GM23338 (cell line): Measurements from ENCODE around the gene COL1A2. TPM values are rescaled to one million over a fixed set of nuclear protein-coding genes. Genes with fewer than 3 reads are reported as not detected.

Source experiments
- ATAC-seq: fragments of 200-7000 bp; cut with Tn5 transposase; 3 replicates; pipeline ENCODE4 v1.9.1; 2020
- DNase-seq: peaks from one replicate; pipeline ENCODE4 v3.0.0-alpha.2; 2015; ENCODE audit warnings: low spot score
- H2AFZ ChIP-seq: fragments of 200-600 bp; sonication (generic); 2 replicates; pipeline ENCODE4 v1.8.0; 2016; ENCODE audit warnings: antibody characterized with exemption, mild to moderate bottlenecking, moderate library complexity
- H3F3A ChIP-seq: fragments of 200-600 bp; sonication (generic); replicated peaks from 2 replicates; pipeline ENCODE4 v1.8.0; 2017; ENCODE audit warnings: antibody characterized with exemption, mixed run types, low read depth
- H3K27ac ChIP-seq: fragments of 200-600 bp; sonication (generic); 2 replicates; pipeline ENCODE4 v1.6.1; 2016; ENCODE audit warnings: low read depth
- H3K27me3 ChIP-seq: fragments of 200-600 bp; sonication (generic); 2 replicates; pipeline ENCODE4 v1.8.0; 2016; ENCODE audit warnings: mild to moderate bottlenecking, mixed run types, moderate library complexity; ENCODE audit not compliant: insufficient read depth
- H3K36me3 ChIP-seq: fragments of 200-600 bp; sonication (generic); 2 replicates; pipeline ENCODE4 v1.8.0; 2016; ENCODE audit warnings: mild to moderate bottlenecking; ENCODE audit not compliant: insufficient read depth
- H3K4me1 ChIP-seq: fragments of 200-600 bp; sonication (generic); 2 replicates; pipeline ENCODE4 v1.8.0; 2016; ENCODE audit warnings: mild to moderate bottlenecking, moderate library complexity; ENCODE audit not compliant: insufficient read depth
- H3K4me2 ChIP-seq: fragments of 200-600 bp; sonication (generic); 2 replicates; pipeline ENCODE4 v1.7.1; 2017; ENCODE audit warnings: mixed run types
- H3K4me3 ChIP-seq: fragments of 200-600 bp; sonication (generic); 2 replicates; pipeline ENCODE4 v1.6.1; 2016; ENCODE audit warnings: mixed run types
- H3K79me2 ChIP-seq: fragments of 200-600 bp; sonication (generic); replicated peaks from 2 replicates; pipeline ENCODE4 v1.8.0; 2017; ENCODE audit warnings: mild to moderate bottlenecking; ENCODE audit not compliant: insufficient read depth
- H3K9me2 ChIP-seq: fragments of 200-600 bp; sonication (generic); 2 replicates; pipeline ENCODE4 v1.8.0; 2017; ENCODE audit not compliant: insufficient read depth
- H4K20me1 ChIP-seq: fragments of 200-600 bp; sonication (generic); replicated peaks from 2 replicates; pipeline ENCODE4 v1.8.0; 2017; ENCODE audit warnings: mild to moderate bottlenecking; ENCODE audit not compliant: insufficient read depth
- H3K27ac Mint-ChIP-seq: 2 replicates; pipeline ENCODE4 v1.8.0; 2020; ENCODE audit warnings: inconsistent platforms, mild to moderate bottlenecking, moderate library complexity, mixed read lengths
- H3K27me3 Mint-ChIP-seq: 3 replicates; pipeline ENCODE4 v1.8.0; 2022; ENCODE audit warnings: low read depth, mild to moderate bottlenecking, moderate library complexity, mixed read lengths, inconsistent platforms; ENCODE audit not compliant: insufficient read depth, poor library complexity
- H3K36me3 Mint-ChIP-seq: 3 replicates; pipeline ENCODE4 v1.8.0; 2021; ENCODE audit warnings: low read depth, mild to moderate bottlenecking, inconsistent platforms, moderate library complexity, mixed read lengths
- H3K4me1 Mint-ChIP-seq: 3 replicates; pipeline ENCODE4 v1.8.0; 2020; ENCODE audit warnings: mild to moderate bottlenecking, inconsistent platforms, mixed read lengths
- H3K4me3 Mint-ChIP-seq: 3 replicates; pipeline ENCODE4 v1.8.0; 2021; ENCODE audit warnings: moderate library complexity, mild to moderate bottlenecking, inconsistent platforms, mixed read lengths
- H3K9me3 Mint-ChIP-seq: 3 replicates; pipeline ENCODE4 v1.8.0; 2020; ENCODE audit warnings: moderate library complexity, mild to moderate bottlenecking, inconsistent platforms, mixed read lengths
- CREB1 ChIP-seq: fragments of 250-450 bp; sonication (Bioruptor Pico); IDR thresholded peaks from 2 replicates; pipeline ENCODE4 v1.5.0; 2020; ENCODE audit warnings: low read depth, mild to moderate bottlenecking, moderate library complexity
- CTCF ChIP-seq, 2 experiments: fragments of 200-600 bp in 1 of 2; sonication (generic) in 1 of 2; conservative IDR thresholded peaks; 2 replicates each; pipeline versions ENCODE4 v1.5.1 to v1.6.1; 2016 to 2017; ENCODE audit warnings: antibody characterized with exemption in 2 of 2, low read depth in 2 of 2, mild to moderate bottlenecking in 2 of 2, moderate library complexity in 1 of 2
- ETS1 ChIP-seq: IDR thresholded peaks from 2 replicates; pipeline ENCODE4 v1.6.1; 2016; ENCODE audit warnings: antibody characterized with exemption
- EZH2 ChIP-seq: fragments of 200-600 bp; sonication (generic); IDR thresholded peaks from one replicate; pipeline ENCODE4 v1.8.0; 2017; ENCODE audit warnings: antibody characterized with exemption, mild to moderate bottlenecking, low read depth; ENCODE audit not compliant: unreplicated experiment
- EZH2phosphoT487 ChIP-seq: fragments of 200-600 bp; sonication (generic); IDR thresholded peaks from one replicate; pipeline ENCODE4 v1.8.1; 2018; ENCODE audit warnings: antibody characterized with exemption; ENCODE audit not compliant: unreplicated experiment
- JUNB ChIP-seq: IDR thresholded peaks from one replicate; pipeline ENCODE4 v1.6.1; 2016; ENCODE audit warnings: antibody characterized with exemption; ENCODE audit not compliant: unreplicated experiment
- NANOG ChIP-seq: IDR thresholded peaks from 2 replicates; pipeline ENCODE4 v1.6.1; 2016; ENCODE audit warnings: antibody characterized with exemption, borderline replicate concordance
- POLR2AphosphoS5 ChIP-seq: IDR thresholded peaks from 2 replicates; pipeline ENCODE4 v1.6.1; 2016; ENCODE audit warnings: antibody characterized with exemption, low read depth
- REST ChIP-seq: IDR thresholded peaks from one replicate; pipeline ENCODE4 v1.6.1; 2018; ENCODE audit warnings: antibody characterized with exemption; ENCODE audit not compliant: unreplicated experiment
- STAT1 ChIP-seq: IDR thresholded peaks from one replicate; pipeline ENCODE4 v1.6.1; 2016; ENCODE audit warnings: antibody characterized with exemption; ENCODE audit not compliant: unreplicated experiment
- ZNF114 ChIP-seq: fragments of 250-450 bp; sonication (Bioruptor Pico); IDR thresholded peaks from 2 replicates; pipeline ENCODE4 v1.5.0; 2020; ENCODE audit warnings: mild to moderate bottlenecking, moderate library complexity
- ZNF331 ChIP-seq: fragments of 250-450 bp; sonication (Bioruptor Pico); IDR thresholded peaks from 2 replicates; pipeline ENCODE4 v1.5.0; 2020; ENCODE audit warnings: low read depth, mild to moderate bottlenecking, moderate library complexity
- polyA plus RNA-seq: library from polyadenylated mRNA; unstranded; fragments of >200 nt; fragmentation: Nextera tagmentation; extraction: Ambion mirVana; gene quantifications from 2 replicates; pipeline ENCODE4 v1.2.1, GENCODE V29; 2016
- total RNA-seq: library from RNA; depleted of rRNA; stranded (reverse); fragments of >200 nt; shearing (Covaris generic); gene quantifications from 2 replicates; pipeline ENCODE4 v1.2.3, GENCODE V29; 2014

The COL1A2 gene
- total and polyA plus RNA-seq, 2 experiments from 2014 or later = 32.0 to 67.0 TPM

- no peak for TF ChIP-seq ETS1
- no peak for TF ChIP-seq NANOG
- TF ChIP-seq ZNF114 (CRISPR knock-in tag) = no peak
- no peak for TF ChIP-seq CREB1 (CRISPR knock-in tag)
- no peak for TF ChIP-seq EZH2phosphoT487
- TF ChIP-seq CTCF (conservative IDR thresholded peaks at IDR 0.05; ENCODE audit: low read depth in 2 of 2) = no peak
- TF ChIP-seq REST = no peak
- TF ChIP-seq JUNB = no peak
- TF ChIP-seq ZNF331 (CRISPR knock-in tag) = no peak
- TF ChIP-seq STAT1 = no peak
- TF ChIP-seq POLR2AphosphoS5 = no peak
Observed at GRCh38 chr7:94397722-94398121, 3.0 kb downstream of the COL1A2 start (continued).

- Histone ChIP-seq H3F3A (no peaks in the 10 kb centered on the region), H2AFZ (no peak overlapping the region), H3K4me3 (no peak overlapping the region), H4K20me1 (0 out of 2 replicates have a peak, but pooled peaks cover 2% of the 10 kb centered on the region), H3K9me2 (no peaks in the 10 kb centered on the region), H3K4me1 (no peaks in the 10 kb centered on the region), H3K4me2 (no peak overlapping the region), H3K27me3 (no peaks in the 10 kb centered on the region; the same call in 1 of the 2 replicates), H3K27ac (no peak overlapping the region), H3K36me3 (peaks cover 20% of the 10 kb centered on the region; the same call in 1 of the 2 replicates), H3K79me2 (no peaks in the 10 kb centered on the region)
- peaks cover 19% of the 10 kb centered on the region; the same call in 2 of the 3 replicates for H3K36me3 Mint-ChIP-seq
- H3K27me3 Mint-ChIP-seq = peaks cover 7% of the 10 kb centered on the region
- no peak overlapping the region for H3K4me3 Mint-ChIP-seq
- H3K9me3 Mint-ChIP-seq = no peaks in the 10 kb centered on the region
- no peak for DNase-seq
- no peak overlapping the region for H3K27ac Mint-ChIP-seq
- H3K4me1 Mint-ChIP-seq = peaks cover 18% of the 10 kb centered on the region; the same call in 2 of the 3 replicates
- no peak for ATAC-seq
- TF ChIP-seq JUNB = no peak
- TF ChIP-seq CREB1 (CRISPR knock-in tag) = no peak
- TF ChIP-seq STAT1 = no peak
- no peak for TF ChIP-seq ZNF331 (CRISPR knock-in tag)
- no peak for TF ChIP-seq CTCF (conservative IDR thresholded peaks at IDR 0.05; ENCODE audit: low read depth in 2 of 2)
- TF ChIP-seq REST = no peak
- TF ChIP-seq EZH2phosphoT487 = no peak
- TF ChIP-seq POLR2AphosphoS5 = no peak
- no peak for TF ChIP-seq EZH2
- TF ChIP-seq ZNF114 (CRISPR knock-in tag) = no peak
Observed at GRCh38 chr7:94398841-94399240, 4.1 kb downstream of the COL1A2 start.
